ENCODE results near the gene SP140L.

SP140L gene

GRCh38 chr2:230453006-230453405 lies 126.0 kb downstream of the SP140L start:
- in situ Hi-C loops (cut with MboI; ENCODE audit: low sequenced_read_pairs, unreplicated experiment) = no loop called here
- no peak for TF ChIP-seq CTCF (IDR thresholded peaks at IDR 0.05; ENCODE audit: borderline replicate concordance, control extremely low read depth, extremely low read depth, insufficient read depth, missing control alignments)
- DNase-seq (ENCODE audit: low spot score) = no peak
